ENCODE measurements around the gene AUTS2. TPM values are rescaled to one million over a fixed set of nuclear protein-coding genes. Genes with fewer than 3 reads are reported as not detected.

The AUTS2 gene
- polyA plus RNA-seq, 1 donor from 2014 or later: 97.3 TPM

GRCh38 chr7:70015353-70015752 is 417.1 kb downstream of the AUTS2 start:
- no peak overlapping the region for H3K4me3 ChIP-seq (ENCODE audit: low read length)
- TF ChIP-seq RAD21 (conservative IDR thresholded peaks at IDR 0.05) (no peak), EZH2 (IDR thresholded peaks at IDR 0.05; ENCODE audit: borderline replicate concordance, insufficient read depth, low read length, poor library complexity, severe bottlenecking) (no peak), EP300 (conservative IDR thresholded peaks at IDR 0.05; ENCODE audit: poor library complexity, severe bottlenecking) (no peak), TAF1 (IDR thresholded peaks at IDR 0.05; ENCODE audit: low read depth) (no peak), SMC3 (conservative IDR thresholded peaks at IDR 0.05; ENCODE audit: poor library complexity) (no peak), REST (IDR thresholded peaks at IDR 0.05; ENCODE audit: borderline replicate concordance) (no peak), CTCF (IDR thresholded peaks at IDR 0.05; ENCODE audit: poor library complexity, severe bottlenecking) (no peak), MXI1 (conservative IDR thresholded peaks at IDR 0.05; ENCODE audit: poor library complexity, severe bottlenecking) (no peak), POLR2AphosphoS5 (IDR thresholded peaks at IDR 0.05) (no peak)
- H2AFZ ChIP-seq (ENCODE audit: low read depth, low read length): no peak overlapping the region
- H3K9me2 ChIP-seq (ENCODE audit: insufficient read depth, low read length): no peaks in the 10 kb centered on the region
- no peak overlapping the region for H3K27ac ChIP-seq (ENCODE audit: low read length)
- H3K27me3 ChIP-seq (ENCODE audit: insufficient read depth, low read depth, low read length): no peaks in the 10 kb centered on the region
- H3F3A ChIP-seq (ENCODE audit: insufficient read depth, low read length, poor library complexity, severe bottlenecking): no peaks in the 10 kb centered on the region
- peaks cover 18% of the 10 kb centered on the region for H3K79me2 ChIP-seq (replicated peaks; ENCODE audit: insufficient read depth, low read length)
- no peak overlapping the region for H3K4me2 ChIP-seq (ENCODE audit: low read length)
- no peaks in the 10 kb centered on the region for H3K36me3 ChIP-seq (ENCODE audit: insufficient read depth, low read length)
- no peaks in the 10 kb centered on the region for H4K20me1 ChIP-seq (ENCODE audit: insufficient read depth)
- no peaks in the 10 kb centered on the region for H3K9me3 ChIP-seq (ENCODE audit: low read length)
- H3K9ac ChIP-seq (ENCODE audit: low read length): no peak overlapping the region

GRCh38 chr7:70016044-70016770 is 417.9 kb downstream of the AUTS2 start:
- Histone ChIP-seq H3K4me3 (ENCODE audit: low read length) (no peak overlapping the region), H3K9me2 (ENCODE audit: insufficient read depth, low read length) (no peaks in the 10 kb centered on the region), H3K27me3 (ENCODE audit: insufficient read depth, low read depth, low read length) (no peaks in the 10 kb centered on the region), H3K4me2 (ENCODE audit: low read length) (no peak overlapping the region), H3K27ac (ENCODE audit: low read length) (no peak overlapping the region), H3K36me3 (ENCODE audit: insufficient read depth, low read length) (no peaks in the 10 kb centered on the region), H3K9ac (ENCODE audit: low read length) (no peak overlapping the region), H3K79me2 (replicated peaks; ENCODE audit: insufficient read depth, low read length) (peaks cover 17% of the 10 kb centered on the region), H4K20me1 (ENCODE audit: insufficient read depth) (no peaks in the 10 kb centered on the region), H3K9me3 (ENCODE audit: low read length) (no peaks in the 10 kb centered on the region), H3F3A (ENCODE audit: insufficient read depth, low read length, poor library complexity, severe bottlenecking) (no peaks in the 10 kb centered on the region), H2AFZ (ENCODE audit: low read depth, low read length) (no peak overlapping the region)
- TF ChIP-seq EZH2 (IDR thresholded peaks at IDR 0.05; ENCODE audit: borderline replicate concordance, insufficient read depth, low read length, poor library complexity, severe bottlenecking): no peak
- no peak for TF ChIP-seq CTCF (IDR thresholded peaks at IDR 0.05; ENCODE audit: poor library complexity, severe bottlenecking)
- no peak for TF ChIP-seq RAD21 (conservative IDR thresholded peaks at IDR 0.05)
